ENCODE results near the gene EPHB6.

Gene EPHB6

GRCh38 chr7:142892951-142893350 is 38.1 kb downstream of the EPHB6 start:
- DNase-seq (ENCODE audit: extremely low read depth, low read depth), result no peak
- H3K4me3 ChIP-seq (replicated peaks; ENCODE audit: low read depth, low read length), result no peak overlapping the region
- TF ChIP-seq CTCF (IDR thresholded peaks at IDR 0.05; ENCODE audit: low read depth, low read length, missing control alignments), result no peak

GRCh38 chr7:142894112-142894984 is 39.5 kb downstream of the EPHB6 start:
- no peak for DNase-seq (ENCODE audit: extremely low read depth, low read depth)

GRCh38 chr7:142894985-142895593 is 40.2 kb downstream of the EPHB6 start:
- no peak for DNase-seq (ENCODE audit: extremely low read depth, low read depth)
- no peak overlapping the region for H3K4me3 ChIP-seq (replicated peaks; ENCODE audit: low read depth, low read length)
- TF ChIP-seq CTCF (IDR thresholded peaks at IDR 0.05; ENCODE audit: low read depth, low read length, missing control alignments), result no peak

More at GRCh38 chr7:142894112-142894984, 39.5 kb downstream of the EPHB6 start:
- TF ChIP-seq CTCF (IDR thresholded peaks at IDR 0.05; ENCODE audit: low read depth, low read length, missing control alignments), result no peak
- H3K4me3 ChIP-seq (replicated peaks; ENCODE audit: low read depth, low read length), result no peak overlapping the region

GRCh38 chr7:142896151-142896550 is 41.3 kb downstream of the EPHB6 start:
- no peak overlapping the region for H3K4me3 ChIP-seq (replicated peaks; ENCODE audit: low read depth, low read length)
- no peak for TF ChIP-seq CTCF (IDR thresholded peaks at IDR 0.05; ENCODE audit: low read depth, low read length, missing control alignments)
- DNase-seq (ENCODE audit: extremely low read depth, low read depth), result no peak

- no peak for TF ChIP-seq CTCF (IDR thresholded peaks at IDR 0.05; ENCODE audit: low read depth, low read length, missing control alignments)
- DNase-seq (ENCODE audit: extremely low read depth, low read depth), result no peak
- H3K4me3 ChIP-seq (replicated peaks; ENCODE audit: low read depth, low read length), result no peak overlapping the region
These were observed 42.0 kb downstream of the EPHB6 start for GRCh38 chr7:142896741-142897379.

GRCh38 chr7:142897691-142898090 is 42.8 kb downstream of the EPHB6 start:
- DNase-seq (ENCODE audit: extremely low read depth, low read depth), result no peak
- no peak overlapping the region for H3K4me3 ChIP-seq (replicated peaks; ENCODE audit: low read depth, low read length)
- no peak for TF ChIP-seq CTCF (IDR thresholded peaks at IDR 0.05; ENCODE audit: low read depth, low read length, missing control alignments)

All from HFF-Myc (cell line).